ENCODE data around the gene GBX2.
"Not testable (repeated sequence)": the region's sequence is repeated elsewhere in the genome, so short reads cannot be mapped to it uniquely, and the experiment has no call there.

GBX2 gene

DNA sequence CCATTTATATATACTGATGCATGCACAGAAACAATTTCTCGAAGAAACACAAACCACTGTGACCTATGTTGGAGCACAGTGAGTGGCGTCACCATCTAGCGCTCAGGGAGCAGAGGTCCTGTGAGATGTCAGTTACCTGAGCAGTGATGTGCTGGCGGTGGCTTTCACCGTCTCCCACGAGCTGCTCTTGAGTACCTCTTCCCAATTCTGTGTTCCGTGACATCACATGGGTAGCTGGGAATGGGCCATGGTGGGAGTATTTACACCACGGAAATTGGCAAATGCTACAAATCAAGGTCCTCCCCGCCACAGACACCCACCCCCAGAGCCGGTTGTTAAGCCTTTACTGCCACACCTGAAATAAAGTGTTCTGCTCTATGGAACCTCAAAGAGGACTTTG, 24.4 kb downstream of the GBX2 start:
- DNase-seq, result no peak

DNA sequence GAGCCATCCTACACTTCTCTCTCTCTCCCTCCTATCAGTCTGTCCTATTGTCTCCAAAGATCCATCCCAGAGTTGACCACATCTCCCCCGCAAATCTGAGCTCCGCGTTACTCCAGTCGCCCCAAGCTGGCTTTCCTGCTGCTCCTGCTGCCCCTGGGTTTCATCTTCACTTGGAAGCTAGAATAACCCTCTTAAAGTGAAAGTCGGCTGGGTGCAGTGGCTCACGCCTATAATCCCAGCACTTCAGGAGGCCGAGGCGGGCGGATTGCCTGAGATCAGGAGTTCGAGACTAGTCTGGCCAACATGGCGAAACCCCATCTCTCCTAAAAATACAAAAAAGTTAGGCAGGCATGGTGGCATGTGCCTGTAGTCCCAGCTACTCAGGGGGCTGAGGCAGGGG, 26.6 kb downstream of the GBX2 start:
- DNase-seq, result not testable (repeated sequence)

GRCh38 chr2:236137066-236137465, 31.1 kb downstream of the GBX2 start:
- DNase-seq, result no peak

GRCh38 chr2:236136538-236136937, 31.6 kb downstream of the GBX2 start:
- DNase-seq, result no peak

- DNase-seq, result no peak
Observed at GRCh38 chr2:236133410-236134012, 34.7 kb downstream of the GBX2 start.

DNA sequence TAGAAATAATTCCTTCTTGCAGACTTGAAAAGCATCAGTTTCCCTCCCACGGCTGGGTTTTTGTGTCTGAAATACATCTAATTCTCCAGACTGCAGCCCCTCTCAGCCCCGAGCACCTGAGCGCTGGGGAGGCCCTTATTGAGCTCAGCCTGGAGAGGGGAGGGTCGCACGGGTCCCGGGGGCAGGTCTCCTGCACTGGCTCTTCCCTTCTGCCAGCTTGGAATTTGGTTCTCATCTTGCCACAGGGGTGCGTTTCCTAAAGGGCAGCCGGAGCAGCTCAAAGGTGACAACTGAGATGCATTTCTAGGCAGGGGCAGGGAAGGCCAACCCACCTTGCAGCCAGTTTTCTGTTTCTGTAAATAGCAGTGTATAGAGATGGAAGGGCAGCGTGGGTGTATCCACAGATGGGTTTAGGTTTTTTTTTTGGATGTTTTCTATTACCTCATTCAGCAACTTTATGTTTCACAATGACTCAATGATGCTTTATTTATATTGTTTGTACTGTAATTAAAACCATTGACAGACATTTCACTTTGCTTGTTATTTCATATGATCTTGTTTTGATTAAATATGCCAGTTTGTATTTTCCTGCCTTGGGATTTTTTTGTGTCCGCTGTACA, 37.0 kb downstream of the GBX2 start:
- DNase-seq, result no peak

GRCh38 chr2:236130349-236130998, 37.7 kb downstream of the GBX2 start:
- DNase-seq, result no peak

DNA sequence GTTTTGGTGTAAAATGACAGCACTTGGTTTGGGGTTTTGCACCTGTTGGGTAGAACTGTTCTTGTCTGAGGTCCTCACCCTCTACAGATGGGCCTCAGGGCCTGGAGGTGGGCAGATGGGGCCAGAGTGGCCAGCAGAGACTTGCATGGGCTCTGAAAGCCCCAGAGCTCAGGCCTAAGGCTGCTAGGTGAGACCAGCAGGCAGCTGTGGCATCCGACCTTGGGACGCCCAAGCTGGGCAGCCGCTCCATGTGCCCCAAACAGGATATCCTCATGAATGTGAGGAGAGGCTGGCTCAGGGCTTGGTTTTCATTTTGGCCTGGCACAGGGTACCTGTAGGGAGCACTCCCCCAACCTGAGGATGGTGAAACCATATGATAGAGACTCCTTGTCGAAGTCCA, 38.3 kb downstream of the GBX2 start:
- no peak for DNase-seq

DNA sequence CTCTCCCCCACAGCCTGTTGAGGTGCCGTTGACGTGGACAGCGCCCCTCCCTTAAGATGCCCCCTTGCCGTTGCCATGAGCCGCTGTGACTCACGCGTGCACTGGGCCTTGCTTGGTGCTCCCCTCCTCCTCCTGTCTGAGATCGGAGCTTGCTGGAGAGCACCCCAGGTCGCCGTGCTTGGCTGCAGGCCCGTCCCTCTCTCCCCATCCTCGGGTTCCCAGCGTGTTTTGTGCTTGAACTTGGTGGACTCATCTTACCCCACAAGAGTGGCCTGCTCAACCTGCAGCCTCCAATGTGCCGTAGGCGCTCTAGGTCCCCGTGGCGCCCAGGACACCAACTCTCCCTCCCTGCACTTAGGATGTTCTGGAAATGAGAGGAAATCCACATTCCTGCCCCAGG, 39.9 kb downstream of the GBX2 start:
- DNase-seq, result no peak

- no peak for DNase-seq
Observed at GRCh38 chr2:236127010-236127409, 41.2 kb downstream of the GBX2 start.

DNA sequence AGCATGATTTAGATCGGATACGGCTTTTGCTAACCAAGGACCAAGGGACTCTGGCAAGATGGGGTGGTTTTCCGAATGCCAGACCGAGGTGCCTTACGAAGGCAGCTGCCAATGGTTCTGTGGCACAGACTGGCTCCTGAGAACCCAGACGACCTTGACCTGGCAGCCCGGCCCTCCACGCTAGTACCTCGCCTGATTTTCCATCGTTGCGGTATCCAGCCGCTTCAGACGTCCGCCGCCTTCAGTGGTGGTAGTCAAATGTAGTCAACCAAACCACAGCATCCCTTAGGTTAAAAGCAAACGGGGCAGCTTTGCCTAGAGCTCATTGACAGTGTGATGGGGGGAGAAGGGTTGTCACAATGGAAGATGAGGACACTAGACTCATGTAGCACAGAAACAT, 42.6 kb downstream of the GBX2 start:
- DNase-seq, result no peak

DNA sequence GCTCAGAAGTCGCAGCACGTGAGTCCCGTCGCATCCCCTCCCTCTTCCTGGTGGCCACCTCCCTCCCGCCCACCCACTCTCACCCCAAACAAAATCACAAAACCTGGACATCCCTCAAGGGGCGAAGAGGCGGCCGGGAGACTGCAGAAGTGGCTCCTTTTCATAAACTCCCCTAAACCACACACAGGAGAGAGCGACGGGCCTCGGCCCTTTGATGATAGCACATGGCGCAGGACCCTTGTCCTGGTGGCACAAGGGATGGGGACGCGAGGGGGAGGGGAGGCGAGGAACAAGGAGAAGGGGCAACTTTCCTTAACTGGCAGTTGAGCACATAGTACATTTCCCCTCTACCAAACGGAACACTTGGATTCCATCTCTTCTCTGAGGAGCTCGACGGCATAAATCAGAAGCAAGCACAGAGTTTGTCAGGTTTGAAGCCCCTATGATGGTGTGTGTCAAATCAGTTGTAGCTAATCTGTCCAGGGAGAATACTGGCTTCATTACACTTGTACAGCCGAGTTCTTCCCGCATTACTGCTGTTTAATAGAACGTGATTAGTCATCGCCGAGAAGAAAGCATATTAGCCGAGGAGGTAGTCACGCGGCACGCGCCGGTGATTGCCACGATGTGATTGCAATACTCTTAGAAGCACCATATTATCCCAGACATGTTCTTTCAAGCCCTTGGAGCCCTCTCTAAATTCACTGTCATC, 43.8 kb downstream of the GBX2 start:
- DNase-seq, result no peak

- DNase-seq, result no peak
Observed at GRCh38 chr2:236123716-236124115, 44.5 kb downstream of the GBX2 start.

- DNase-seq, result no peak
Observed at GRCh38 chr2:236122236-236122635, 46.0 kb downstream of the GBX2 start.

GRCh38 chr2:236121546-236121945, 46.6 kb downstream of the GBX2 start:
- DNase-seq, result no peak

GRCh38 chr2:236120829-236121228, 47.4 kb downstream of the GBX2 start:
- DNase-seq, result no peak

GRCh38 chr2:236120141-236120601, 48.0 kb downstream of the GBX2 start:
- no peak for DNase-seq

- DNase-seq, result no peak
Observed at GRCh38 chr2:236119476-236119875, 48.7 kb downstream of the GBX2 start.

- DNase-seq, result no peak
Observed at GRCh38 chr2:236119003-236119402, 49.2 kb downstream of the GBX2 start.

GRCh38 chr2:236117861-236118269, 50.3 kb downstream of the GBX2 start:
- DNase-seq, result no peak

GRCh38 chr2:236117401-236117800, 50.8 kb downstream of the GBX2 start:
- DNase-seq, result no peak

Measured in NCI-H446 (cell line).